GM19455 (cell line): ENCODE results near the gene ARMC9.
"Not testable (repeated sequence)": the region's sequence is repeated elsewhere in the genome, so short reads cannot be mapped to it uniquely, and the experiment has no call there.

Experiments used
- ATAC-seq: cut with Tn5 transposase; IDR thresholded peaks from one replicate; pipeline ENCODE4 v1.9.1; 2021; ENCODE audit not compliant: unreplicated experiment

The ARMC9 gene

GRCh38 chr2:231336700-231337099, 138.3 kb downstream of the ARMC9 start:
- no peak for ATAC-seq

- ATAC-seq, result no peak
These were observed 139.7 kb downstream of the ARMC9 start for GRCh38 chr2:231337807-231338759.

- ATAC-seq, result no peak
These were observed 140.9 kb downstream of the ARMC9 start for GRCh38 chr2:231339316-231339715.

GRCh38 chr2:231341100-231341499, 142.7 kb downstream of the ARMC9 start:
- no peak for ATAC-seq

GRCh38 chr2:231342061-231342711, 143.8 kb downstream of the ARMC9 start:
- no peak for ATAC-seq

GRCh38 chr2:231343006-231343710, 144.7 kb downstream of the ARMC9 start:
- ATAC-seq, result no peak

GRCh38 chr2:231343988-231344387, 145.6 kb downstream of the ARMC9 start:
- ATAC-seq, result no peak

- ATAC-seq, result no peak
These were observed 146.4 kb downstream of the ARMC9 start for GRCh38 chr2:231344851-231345250.

- no peak for ATAC-seq
These were observed 148.7 kb downstream of the ARMC9 start for GRCh38 chr2:231347081-231347480.

GRCh38 chr2:231347638-231348037, 149.2 kb downstream of the ARMC9 start:
- no peak for ATAC-seq

- ATAC-seq, result no peak
These were observed 149.7 kb downstream of the ARMC9 start for GRCh38 chr2:231348173-231348572.

- no peak for ATAC-seq
These were observed 150.4 kb downstream of the ARMC9 start for GRCh38 chr2:231348704-231349373.

GRCh38 chr2:231349374-231349735, 150.9 kb downstream of the ARMC9 start:
- ATAC-seq, result not testable (repeated sequence)

- no peak for ATAC-seq
These were observed 153.2 kb downstream of the ARMC9 start for GRCh38 chr2:231351648-231352047.

GRCh38 chr2:231353469-231353868, 155.0 kb downstream of the ARMC9 start:
- no peak for ATAC-seq

GRCh38 chr2:231355508-231356465, 157.4 kb downstream of the ARMC9 start:
- ATAC-seq, result no peak

GRCh38 chr2:231356466-231356844, 158.0 kb downstream of the ARMC9 start:
- ATAC-seq, result no peak

- no peak for ATAC-seq
These were observed 158.6 kb downstream of the ARMC9 start for GRCh38 chr2:231357048-231357447.

- ATAC-seq, result no peak
These were observed 159.5 kb downstream of the ARMC9 start for GRCh38 chr2:231357931-231358330.

GRCh38 chr2:231359441-231359840, 161.0 kb downstream of the ARMC9 start:
- ATAC-seq, result no peak
